Neutrophil (primary cell): ENCODE measurements around the gene STAG1.
A peak's percentile ranks its signal among the peaks of the same experiment; 100 is the strongest.
"Not testable (repeated sequence)": the region's sequence is repeated elsewhere in the genome, so short reads cannot be mapped to it uniquely, and the experiment has no call there.

Experiments used
- H3K27ac ChIP-seq: fragments of 200-600 bp; sonication (generic); 2 replicates; pipeline ENCODE4 v1.5.1; 2016; ENCODE audit warnings: mild to moderate bottlenecking, moderate library complexity
- H3K27me3 ChIP-seq: fragments of 200-600 bp; sonication (generic); 2 replicates; pipeline ENCODE4 v1.6.0; 2016; ENCODE audit warnings: mild to moderate bottlenecking
- H3K36me3 ChIP-seq: fragments of 200-600 bp; sonication (generic); 2 replicates; pipeline ENCODE4 v1.5.1; 2017
- H3K4me1 ChIP-seq, 2 experiments: fragments of 200-600 bp in 1 of 2; sonication (generic) in 1 of 2; 1 replicate in 1 of 2; 2 replicates in 1 of 2; pipeline versions ENCODE4 v1.5.1 to v1.6.1; 2013 to 2016; ENCODE audit warnings: low read depth in 1 of 2, low read length in 1 of 2, mild to moderate bottlenecking in 1 of 2, moderate library complexity in 1 of 2; ENCODE audit not compliant: control insufficient read depth in 1 of 2, insufficient read depth in 1 of 2
- H3K4me3 ChIP-seq, 2 experiments: fragments of 200-600 bp in 1 of 2; sonication (generic) in 1 of 2; 1 replicate in 1 of 2; 2 replicates in 1 of 2; pipeline ENCODE4 v1.5.1; 2013 to 2016; ENCODE audit warnings: low read depth in 1 of 2, low read length in 1 of 2, mild to moderate bottlenecking in 1 of 2, moderate library complexity in 1 of 2
- H3K9me3 ChIP-seq: fragments of 200-600 bp; sonication (generic); 2 replicates; pipeline ENCODE4 v1.5.1; 2016
- CTCF ChIP-seq: fragments of 200-600 bp; sonication (generic); IDR thresholded peaks from 2 replicates; pipeline ENCODE4 v1.5.1; 2016; ENCODE audit warnings: antibody characterized with exemption

The STAG1 gene

GRCh38 chr3:136745916-136746315, 6.3 kb downstream of the STAG1 start:
- no peaks in the 10 kb centered on the region for H3K36me3 ChIP-seq
- no peak for TF ChIP-seq CTCF
- H3K4me1 ChIP-seq, result peaks cover 28 to 41% of the 10 kb centered on the region in 2 experiments
- H3K27me3 ChIP-seq, result no peaks in the 10 kb centered on the region
- no peak overlapping the region for H3K4me3 ChIP-seq
- no peak overlapping the region for H3K27ac ChIP-seq
- no peaks in the 10 kb centered on the region for H3K9me3 ChIP-seq

GRCh38 chr3:136741063-136741462, 11.1 kb downstream of the STAG1 start:
- H3K4me3 ChIP-seq, result no peak overlapping the region
- H3K4me1 ChIP-seq, result peaks cover 7 to 18% of the 10 kb centered on the region in 2 experiments
- TF ChIP-seq CTCF, result no peak

GRCh38 chr3:136740351-136740958, 11.7 kb downstream of the STAG1 start:
- H3K36me3 ChIP-seq, result no peaks in the 10 kb centered on the region
- H3K4me1 ChIP-seq, result peaks cover 7 to 18% of the 10 kb centered on the region in 2 experiments
- H3K4me3 ChIP-seq, result no peak overlapping the region
- H3K27ac ChIP-seq, result no peak overlapping the region
- no peak for TF ChIP-seq CTCF
- H3K9me3 ChIP-seq, result no peaks in the 10 kb centered on the region
- no peaks in the 10 kb centered on the region for H3K27me3 ChIP-seq

More at GRCh38 chr3:136741063-136741462, 11.1 kb downstream of the STAG1 start:
- H3K27ac ChIP-seq, result no peak overlapping the region
- H3K9me3 ChIP-seq, result no peaks in the 10 kb centered on the region
- no peaks in the 10 kb centered on the region for H3K36me3 ChIP-seq
- H3K27me3 ChIP-seq, result no peaks in the 10 kb centered on the region

- not testable (repeated sequence) for H3K27me3 ChIP-seq, H3K36me3 ChIP-seq, H3K4me3 ChIP-seq, H3K4me1 ChIP-seq, H3K9me3 ChIP-seq
- peak overlapping the region; percentile 26 for H3K27ac ChIP-seq
Measured at GRCh38 chr3:136736950-136737349, 15.2 kb downstream of the STAG1 start.

GRCh38 chr3:136735103-136735502, 17.1 kb downstream of the STAG1 start:
- no peak overlapping the region for H3K4me3 ChIP-seq
- no peaks in the 10 kb centered on the region for H3K4me1 ChIP-seq

More at GRCh38 chr3:136735103-136735502, 17.1 kb downstream of the STAG1 start:
- Histone ChIP-seq H3K27me3 (no peaks in the 10 kb centered on the region), H3K27ac (no peak overlapping the region), H3K9me3 (no peaks in the 10 kb centered on the region), H3K36me3 (no peaks in the 10 kb centered on the region)
- no peak for TF ChIP-seq CTCF
